CMK (cell line): ENCODE results near the gene AIMP1.
"Not testable (repeated sequence)": the region's sequence is repeated elsewhere in the genome, so short reads cannot be mapped to it uniquely, and the experiment has no call there.

Experiments used
- DNase-seq: peaks from one replicate; pipeline ENCODE4 v3.0.0-alpha.2; 2010; ENCODE audit warnings: low read depth

AIMP1 gene

GRCh38 chr4:106312997-106313522 lies 3.3 kb upstream of the AIMP1 start:
- DNase-seq: no peak

- DNase-seq: no peak
Measured at GRCh38 chr4:106314960-106315359, 1.4 kb upstream of the AIMP1 start.

DNA sequence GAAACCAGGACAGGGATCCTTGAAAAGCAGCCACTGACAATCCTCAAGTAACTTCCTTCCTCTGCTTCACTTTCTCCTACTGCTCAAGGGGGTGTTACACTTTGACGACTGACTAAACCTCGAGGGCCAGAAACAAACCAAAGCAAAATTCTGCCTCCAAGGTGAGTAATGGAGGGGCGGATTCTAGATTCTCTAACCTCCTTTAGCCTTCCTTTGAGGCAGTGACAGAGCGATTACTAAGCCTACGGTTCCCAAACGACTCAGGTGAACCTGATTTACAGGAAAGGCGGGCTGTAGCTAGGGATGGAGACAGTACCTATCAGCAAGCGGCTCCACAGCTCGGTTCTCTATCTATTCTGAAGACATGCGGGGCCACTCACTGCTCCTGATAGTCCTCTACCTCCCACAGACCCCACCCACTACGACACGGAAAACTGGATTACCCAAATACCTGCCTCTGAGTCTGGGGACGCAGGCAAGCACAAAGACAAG lies 828 bp upstream of the AIMP1 start:
- DNase-seq: no peak

DNA sequence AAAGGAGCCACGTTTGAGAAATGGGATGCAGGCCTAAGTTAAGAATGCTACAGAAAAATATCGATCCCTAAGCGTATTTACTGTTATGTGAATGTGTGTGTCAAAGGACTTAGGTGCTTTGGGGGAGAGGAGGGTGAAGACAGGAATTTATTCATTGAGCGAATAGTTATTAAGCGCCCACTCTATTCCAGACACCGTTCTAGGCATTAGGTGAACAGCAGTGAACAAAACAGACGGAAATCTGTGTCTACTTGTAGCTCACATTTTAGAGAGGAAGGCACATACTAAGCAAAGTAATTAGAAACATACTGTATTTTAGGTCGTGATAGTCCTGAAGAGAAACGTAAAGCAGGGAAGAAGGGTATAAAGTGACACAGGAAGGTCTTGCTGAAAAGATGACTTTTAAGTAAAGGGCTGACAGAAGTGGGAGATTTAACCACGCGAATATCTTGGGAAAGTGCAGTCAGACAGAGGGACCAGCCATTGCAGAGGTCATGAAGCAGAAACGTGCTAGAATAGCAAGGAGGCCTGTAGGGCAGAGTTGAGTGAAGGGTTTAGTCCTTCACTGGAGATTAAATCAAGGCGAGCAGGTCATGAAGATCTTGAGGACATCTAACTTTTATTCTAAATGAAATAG lies 541 bp downstream of the AIMP1 start:
- no peak for DNase-seq

- no peak for DNase-seq
Measured at GRCh38 chr4:106317815-106318214, 1.5 kb downstream of the AIMP1 start.

DNA sequence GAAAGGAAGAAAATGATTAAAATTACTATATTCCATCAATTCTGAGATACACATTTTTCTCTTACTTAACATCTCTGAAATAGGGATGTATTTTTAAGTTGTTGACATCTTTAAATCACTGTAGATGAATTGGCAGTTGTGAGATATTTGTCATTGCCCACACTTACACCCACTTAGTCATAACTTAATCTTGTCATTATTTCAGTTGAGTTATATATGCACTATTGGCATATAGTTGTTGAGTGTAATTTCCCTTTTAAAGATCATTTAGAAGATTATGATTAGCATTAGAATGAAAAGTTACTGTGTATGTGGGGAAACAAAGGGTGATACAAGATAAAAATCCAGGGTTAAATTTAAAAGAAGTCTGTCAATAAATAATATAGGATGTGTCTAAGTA lies 2.2 kb downstream of the AIMP1 start:
- DNase-seq: no peak

DNA sequence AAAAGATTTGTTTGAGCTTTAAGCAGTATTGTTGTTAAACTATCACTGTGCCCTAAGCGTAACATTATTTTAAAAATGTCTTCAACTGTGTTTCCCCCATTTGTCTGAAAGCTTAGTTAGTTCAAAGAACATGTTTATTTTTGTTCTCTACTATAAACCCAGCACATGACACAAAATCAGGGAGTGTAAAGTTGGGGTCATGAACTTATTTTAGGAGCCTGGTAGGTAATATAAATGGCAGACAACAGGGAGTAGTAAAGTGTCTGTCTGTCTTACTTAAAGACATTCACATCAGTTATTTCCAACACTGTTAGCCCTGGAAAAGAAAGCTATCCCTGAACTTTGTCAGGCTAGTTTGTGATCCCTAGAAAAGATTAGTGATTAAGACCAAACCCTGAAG lies 3.9 kb downstream of the AIMP1 start:
- DNase-seq: no peak

DNA sequence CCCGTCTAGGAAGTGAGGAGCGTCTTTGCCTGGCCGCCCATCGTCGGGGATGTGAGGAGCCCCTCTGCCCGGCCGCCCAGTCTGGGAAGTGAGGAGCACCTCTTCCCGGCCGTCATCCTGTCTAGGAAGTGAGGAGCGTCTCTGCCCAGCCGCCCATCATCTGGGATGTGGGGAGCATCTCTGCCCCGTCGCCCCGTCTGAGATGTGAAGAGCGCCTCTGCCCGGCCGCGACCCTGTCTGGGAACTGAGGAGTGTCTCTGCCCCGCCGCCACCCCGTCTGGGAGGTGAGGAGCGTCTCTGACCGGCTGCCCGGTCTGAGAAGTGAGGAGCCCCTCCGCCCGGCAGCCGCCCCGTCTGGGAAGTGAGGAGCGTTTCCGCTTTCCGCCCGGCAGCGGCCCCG lies 4.8 kb downstream of the AIMP1 start:
- DNase-seq: not testable (repeated sequence)

- not testable (repeated sequence) for DNase-seq
Measured at GRCh38 chr4:106321814-106322213, 5.5 kb downstream of the AIMP1 start.

- DNase-seq: no peak
Measured at GRCh38 chr4:106323119-106323518, 6.8 kb downstream of the AIMP1 start.

DNA sequence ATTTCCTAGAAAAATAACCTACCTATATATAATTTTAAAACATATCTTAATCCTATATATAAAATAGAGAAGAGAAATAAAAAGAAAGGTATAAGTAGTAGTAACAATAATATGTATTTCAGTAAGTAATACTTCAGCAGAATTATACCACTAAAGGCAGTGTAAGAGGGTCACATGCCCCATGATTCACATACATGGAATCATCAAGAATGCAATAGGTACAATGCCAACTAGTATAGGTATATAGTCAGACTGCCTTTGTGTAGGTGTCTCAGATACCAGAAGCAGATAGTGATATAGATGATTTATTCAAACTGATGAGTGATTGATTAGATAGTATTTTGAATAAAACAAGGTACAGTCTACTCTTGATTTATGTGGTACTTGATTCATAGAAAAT lies 9.4 kb downstream of the AIMP1 start:
- no peak for DNase-seq

GRCh38 chr4:106329041-106329618 lies 12.8 kb downstream of the AIMP1 start:
- DNase-seq: no peak

- no peak for DNase-seq
Measured at GRCh38 chr4:106333186-106333585, 16.8 kb downstream of the AIMP1 start.

GRCh38 chr4:106334741-106335470 lies 18.6 kb downstream of the AIMP1 start:
- DNase-seq: no peak

DNA sequence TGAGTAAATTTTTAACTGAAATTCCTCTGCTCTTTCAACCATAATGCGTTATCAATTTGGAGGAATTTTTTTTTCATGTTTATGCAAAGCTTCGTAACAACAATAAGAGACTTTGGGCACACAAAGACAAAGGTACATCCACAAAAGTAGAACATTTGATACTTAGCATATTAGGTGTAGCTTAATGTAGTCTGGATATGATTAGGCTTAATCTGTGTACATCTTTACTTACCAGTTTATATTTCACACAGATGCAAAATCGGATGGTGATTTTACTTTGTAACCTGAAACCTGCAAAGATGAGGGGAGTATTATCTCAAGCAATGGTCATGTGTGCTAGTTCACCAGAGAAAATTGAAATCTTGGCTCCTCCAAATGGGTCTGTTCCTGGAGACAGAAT lies 20.3 kb downstream of the AIMP1 start:
- no peak for DNase-seq

- DNase-seq: no peak
Measured at GRCh38 chr4:106337916-106338315, 21.6 kb downstream of the AIMP1 start.

- DNase-seq: no peak
Measured at GRCh38 chr4:106338671-106339070, 22.3 kb downstream of the AIMP1 start.

DNA sequence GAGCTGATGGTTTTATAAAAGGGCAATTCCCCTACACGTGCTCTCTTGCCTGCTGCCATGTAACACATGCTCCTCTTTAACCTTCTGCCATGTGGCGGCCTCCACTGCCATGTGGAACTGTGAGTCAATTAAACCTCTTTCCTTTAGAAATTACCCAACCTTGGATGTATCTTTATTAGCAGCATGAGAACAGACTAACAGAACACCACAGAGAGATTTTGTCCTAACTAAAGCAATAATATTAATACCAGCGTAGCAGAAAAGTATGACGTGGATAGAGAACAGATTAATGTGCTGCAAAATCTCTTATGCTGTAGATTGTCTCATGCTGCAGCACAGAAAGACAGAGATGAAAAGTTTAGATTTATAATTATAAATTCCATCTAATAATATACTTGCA lies 23.1 kb downstream of the AIMP1 start:
- no peak for DNase-seq

- no peak for DNase-seq
Measured at GRCh38 chr4:106340774-106341173, 24.4 kb downstream of the AIMP1 start.

GRCh38 chr4:106343865-106344646 lies 27.7 kb downstream of the AIMP1 start:
- no peak for DNase-seq

DNA sequence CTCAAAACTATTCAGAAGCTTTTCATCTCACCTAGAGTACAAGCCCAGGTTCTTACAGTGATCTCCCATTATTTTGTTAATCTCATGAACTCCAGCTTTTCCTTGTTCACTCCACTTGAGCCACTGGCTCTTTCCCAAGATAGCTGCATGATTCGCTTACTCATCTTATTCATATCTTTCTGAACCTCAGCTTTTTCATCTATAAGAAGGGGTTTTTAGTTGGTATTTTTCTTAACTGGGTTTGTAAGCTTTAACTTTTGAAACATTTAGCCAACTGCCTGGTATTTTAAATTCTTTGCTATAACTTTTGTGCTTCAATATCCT lies 28.3 kb downstream of the AIMP1 start:
- no peak for DNase-seq

GRCh38 chr4:106347167-106347566 lies 30.8 kb downstream of the AIMP1 start:
- DNase-seq: no peak

DNA sequence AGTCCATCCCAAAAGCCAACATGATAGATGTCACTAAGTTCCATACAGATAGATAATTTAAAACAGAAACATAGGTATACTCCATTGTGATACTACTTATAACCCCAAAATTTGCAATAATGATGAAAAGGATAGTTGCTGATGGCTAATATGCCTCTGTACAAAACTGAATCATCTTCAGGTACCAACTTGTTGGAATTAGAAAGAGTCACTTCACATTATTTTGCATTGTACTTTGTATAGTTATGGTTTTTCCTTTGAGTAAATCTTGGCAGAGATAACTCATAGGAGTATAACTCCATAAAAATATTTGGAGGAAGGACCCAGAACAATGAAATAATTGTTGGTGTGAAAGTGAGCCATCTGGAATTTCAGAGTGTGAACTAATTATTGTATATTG lies 34.7 kb downstream of the AIMP1 start:
- DNase-seq: no peak
